GM19395 (cell line): ENCODE measurements around the gene LRP5.

ENCODE experiments used
- ATAC-seq: cut with Tn5 transposase; IDR thresholded peaks from one replicate; pipeline ENCODE4 v1.9.1; 2021; ENCODE audit warnings: mild to moderate bottlenecking, moderate library complexity; ENCODE audit not compliant: unreplicated experiment

Gene LRP5

GRCh38 chr11:68495220-68495729, 182.9 kb downstream of the LRP5 start:
- no peak for ATAC-seq

DNA sequence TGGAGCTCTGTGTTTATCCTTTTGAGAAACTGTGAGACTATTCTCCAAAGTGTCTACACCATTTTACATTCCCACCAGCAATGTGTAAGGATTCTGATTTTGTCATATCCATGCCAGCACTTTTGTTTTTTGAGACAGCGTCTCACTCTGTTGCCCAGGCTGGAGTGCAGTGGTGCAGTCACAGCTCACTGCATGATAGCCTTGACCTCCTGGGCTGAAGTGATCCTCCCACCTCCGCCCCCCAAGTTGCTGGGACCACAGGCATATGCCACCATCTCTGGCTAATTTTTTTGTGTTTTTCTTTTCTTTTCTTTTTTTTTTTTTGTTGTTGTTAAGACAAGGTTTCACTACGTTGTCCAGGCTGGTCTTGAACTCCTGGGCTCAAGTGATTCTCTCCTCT, 183.5 kb downstream of the LRP5 start:
- ATAC-seq, result no peak

DNA sequence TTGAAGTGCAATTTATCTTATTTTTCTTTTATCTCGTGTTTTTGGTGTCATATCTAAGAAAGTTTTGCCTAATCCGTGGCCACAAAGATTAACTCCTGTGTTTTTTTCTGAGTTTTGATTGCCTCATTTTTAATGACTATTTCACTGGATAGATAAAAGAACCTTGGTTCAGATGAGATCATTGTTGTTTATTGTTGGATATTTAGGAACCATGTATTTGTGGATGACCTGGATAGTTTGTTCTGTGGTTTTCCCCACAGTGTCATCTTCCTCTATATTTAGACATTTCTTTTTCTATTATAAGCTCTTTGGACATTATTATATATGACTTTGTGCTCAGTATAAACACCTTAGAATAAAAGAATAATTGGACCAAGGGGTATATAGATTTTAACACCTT, 185.4 kb downstream of the LRP5 start:
- no peak for ATAC-seq

- no peak for ATAC-seq
These were observed 185.9 kb downstream of the LRP5 start for GRCh38 chr11:68498321-68498720.
